Measurements from ENCODE around the gene PRDM8. TPM values are rescaled to one million over a fixed set of nuclear protein-coding genes. Genes with fewer than 3 reads are reported as not detected.

PRDM8 gene
- total RNA-seq (2022; extraction: Qiagen RNA extraction; ENCODE audit: low read depth) = 0.23 to 0.70 TPM (median 0.54 TPM) in 5 replicates

DNA sequence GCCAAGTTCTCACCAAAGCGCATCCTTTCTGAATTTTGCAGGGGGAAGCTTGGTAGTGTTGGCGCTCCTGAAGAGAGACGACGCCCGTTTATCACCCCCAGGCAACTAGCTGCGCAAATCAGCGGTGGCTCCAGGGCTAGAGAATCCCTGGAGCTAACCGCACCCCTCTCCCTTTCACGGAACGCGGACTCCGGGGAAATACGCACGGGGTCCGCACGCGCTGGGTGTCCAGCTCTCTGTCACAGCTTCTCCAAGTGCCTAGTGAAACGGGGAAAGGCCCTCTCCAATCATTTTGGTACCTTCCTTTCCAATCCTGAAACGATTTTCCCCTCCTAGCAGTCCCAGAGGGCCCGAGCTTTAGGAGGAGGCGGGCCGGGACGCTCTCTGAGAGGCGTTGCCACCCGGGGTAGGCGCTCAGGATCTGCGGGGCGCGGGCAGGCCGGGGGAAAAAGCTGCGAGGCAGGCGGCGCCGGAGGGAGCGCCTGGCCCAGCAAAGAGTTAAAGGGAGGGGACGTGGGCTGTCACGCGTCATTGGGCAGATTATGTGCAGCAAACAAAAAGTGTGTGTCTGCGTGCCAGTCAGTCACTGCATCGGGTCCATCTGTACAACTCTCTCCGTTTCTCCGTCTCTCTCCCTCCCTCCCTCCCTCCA, at the start of gene PRDM8:
PRDM8 (plus strand) TSS at position 582 of the 652 bp plus-strand sequence. CDS start 2,578 bp downstream, outside the sequence.

Other genes with a start within 250 kb of the PRDM8 start
- gene ANTXR2, start 124.3 kb upstream of the PRDM8 start, total RNA-seq (2022; extraction: Qiagen RNA extraction; ENCODE audit: low read depth) = 3.7 to 5.2 TPM (median 4.6 TPM) in 5 replicates
- 0.06 to 0.74 TPM (median 0.34 TPM) in 5 replicates for gene FGF5, start 69.2 kb downstream of the PRDM8 start, total RNA-seq (2022; extraction: Qiagen RNA extraction; ENCODE audit: low read depth)
- gene CFAP299, start 138.2 kb downstream of the PRDM8 start, total RNA-seq (2022; extraction: Qiagen RNA extraction; ENCODE audit: low read depth) = not detected in 5 replicates

Data from A549 treated with RU486 at 1 μM for 4 hours (cell line).